Cardiac fibroblast (primary cell): ENCODE data around the gene RNF141.

ENCODE experiments used
- DNase-seq, 2 donors: peaks; one replicate each; pipeline versions ENCODE4 v3.0.0 to v3.0.0-alpha.2; 2010; ENCODE audit warnings: low read depth in 2 of 2
- H3K4me3 ChIP-seq, 2 donors: replicated peaks in 1 of 2; 1 replicate in 1 of 2; 2 replicates in 1 of 2; pipeline ENCODE4 v1.5.1; 2011; ENCODE audit warnings: low read depth in 2 of 2, low read length in 2 of 2, mild to moderate bottlenecking in 2 of 2, moderate library complexity in 1 of 2
- TF ChIP-seq, protein P1 (sequence below): IDR thresholded peaks from one replicate; pipeline ENCODE4 v1.5.1; 2011; ENCODE audit warnings: low read depth, mild to moderate bottlenecking, low read length, inconsistent platforms

The RNF141 gene

DNA sequence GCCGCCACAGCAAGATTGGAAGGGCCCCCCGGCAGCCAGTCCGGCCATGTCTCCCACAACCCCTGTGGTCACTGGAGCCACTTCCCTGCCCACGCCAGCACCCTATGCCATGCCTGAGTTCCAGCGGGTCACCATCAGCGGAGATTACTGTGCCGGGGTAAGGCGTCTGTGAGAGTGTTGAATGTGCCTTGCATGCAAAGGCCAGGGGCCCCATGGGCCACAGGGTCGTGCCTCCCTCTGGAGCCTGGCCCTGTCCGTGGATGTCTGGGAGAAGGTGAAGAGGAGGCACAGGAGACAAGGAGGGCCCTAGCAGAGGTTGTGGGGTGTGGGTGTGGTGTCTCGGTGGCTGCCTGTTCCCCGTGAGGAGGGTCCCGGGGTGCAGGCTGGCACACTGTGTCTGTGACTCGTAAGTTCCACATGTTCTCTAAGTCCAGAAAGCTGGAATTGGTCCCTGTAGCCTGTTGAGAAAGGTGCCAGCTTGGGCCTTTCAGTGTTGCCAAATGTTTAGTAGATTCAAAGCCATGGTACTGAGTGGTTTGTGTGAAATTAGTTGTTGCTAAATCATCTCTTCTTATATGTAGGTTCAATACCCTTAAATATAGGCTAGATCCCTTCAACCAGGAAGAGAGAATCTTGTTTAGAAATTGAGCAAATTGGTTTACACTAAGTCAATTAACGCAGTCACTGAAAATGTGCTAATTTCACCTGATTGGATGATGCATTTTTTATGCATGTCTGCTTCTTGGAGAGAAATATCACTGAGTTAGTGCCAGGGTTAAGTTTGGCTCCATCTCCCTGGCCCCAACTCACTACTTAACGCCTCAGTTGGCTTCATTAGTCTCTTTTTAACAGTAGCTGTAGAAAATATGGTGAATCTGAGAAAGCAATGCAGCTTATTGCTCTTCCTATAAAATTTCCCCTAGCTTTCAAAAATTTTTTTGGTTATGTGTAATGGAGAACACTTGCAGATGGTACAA is 62.1 kb downstream of the RNF141 start:
- no peak for DNase-seq
- TF ChIP-seq, protein P1, sequence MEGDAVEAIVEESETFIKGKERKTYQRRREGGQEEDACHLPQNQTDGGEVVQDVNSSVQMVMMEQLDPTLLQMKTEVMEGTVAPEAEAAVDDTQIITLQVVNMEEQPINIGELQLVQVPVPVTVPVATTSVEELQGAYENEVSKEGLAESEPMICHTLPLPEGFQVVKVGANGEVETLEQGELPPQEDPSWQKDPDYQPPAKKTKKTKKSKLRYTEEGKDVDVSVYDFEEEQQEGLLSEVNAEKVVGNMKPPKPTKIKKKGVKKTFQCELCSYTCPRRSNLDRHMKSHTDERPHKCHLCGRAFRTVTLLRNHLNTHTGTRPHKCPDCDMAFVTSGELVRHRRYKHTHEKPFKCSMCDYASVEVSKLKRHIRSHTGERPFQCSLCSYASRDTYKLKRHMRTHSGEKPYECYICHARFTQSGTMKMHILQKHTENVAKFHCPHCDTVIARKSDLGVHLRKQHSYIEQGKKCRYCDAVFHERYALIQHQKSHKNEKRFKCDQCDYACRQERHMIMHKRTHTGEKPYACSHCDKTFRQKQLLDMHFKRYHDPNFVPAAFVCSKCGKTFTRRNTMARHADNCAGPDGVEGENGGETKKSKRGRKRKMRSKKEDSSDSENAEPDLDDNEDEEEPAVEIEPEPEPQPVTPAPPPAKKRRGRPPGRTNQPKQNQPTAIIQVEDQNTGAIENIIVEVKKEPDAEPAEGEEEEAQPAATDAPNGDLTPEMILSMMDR, result no peak
- H3K4me3 ChIP-seq, result no peak overlapping the region

DNA sequence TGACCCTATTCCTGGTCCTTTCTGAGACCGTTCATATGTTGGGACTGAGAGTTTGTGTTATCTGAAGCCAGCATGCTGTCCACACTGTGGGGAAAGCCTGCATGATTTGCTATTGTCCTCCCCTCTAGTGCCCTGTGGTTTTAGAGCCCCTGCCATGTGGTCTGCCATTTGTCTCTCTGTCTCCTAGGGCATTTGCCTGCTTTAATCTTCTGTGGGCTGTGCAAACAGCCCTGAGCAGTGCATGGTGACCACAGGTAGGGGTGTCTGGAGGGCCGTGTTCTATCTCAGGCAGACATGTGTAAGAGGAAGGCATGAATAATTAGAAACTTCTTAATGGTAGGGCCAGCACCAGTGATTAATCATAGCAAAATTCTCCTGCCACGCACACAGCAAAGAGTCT is 62.9 kb downstream of the RNF141 start:
- TF ChIP-seq, protein P1, result no peak
- DNase-seq, result no peak
- no peak overlapping the region for H3K4me3 ChIP-seq

DNA sequence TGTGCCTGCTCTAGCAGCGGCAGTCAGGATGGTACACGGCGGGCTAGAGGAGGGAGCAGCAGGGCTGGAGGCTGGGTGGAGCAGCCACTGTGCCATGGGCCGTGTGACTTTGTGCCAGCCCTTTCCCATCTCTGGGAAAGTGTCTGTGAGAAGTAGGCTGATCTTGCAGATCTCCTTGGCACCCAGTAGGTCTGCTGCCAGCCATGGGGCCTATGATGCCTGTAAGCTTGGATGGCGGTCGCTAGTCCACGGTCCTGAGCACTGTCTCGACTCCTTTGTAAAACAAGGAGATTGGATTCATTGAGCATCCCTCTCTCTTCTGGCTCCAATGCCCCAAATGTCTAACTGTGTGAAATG is 63.3 kb downstream of the RNF141 start:
- DNase-seq, result no peak
- H3K4me3 ChIP-seq, result no peak overlapping the region
- TF ChIP-seq, protein P1, result no peak

DNA sequence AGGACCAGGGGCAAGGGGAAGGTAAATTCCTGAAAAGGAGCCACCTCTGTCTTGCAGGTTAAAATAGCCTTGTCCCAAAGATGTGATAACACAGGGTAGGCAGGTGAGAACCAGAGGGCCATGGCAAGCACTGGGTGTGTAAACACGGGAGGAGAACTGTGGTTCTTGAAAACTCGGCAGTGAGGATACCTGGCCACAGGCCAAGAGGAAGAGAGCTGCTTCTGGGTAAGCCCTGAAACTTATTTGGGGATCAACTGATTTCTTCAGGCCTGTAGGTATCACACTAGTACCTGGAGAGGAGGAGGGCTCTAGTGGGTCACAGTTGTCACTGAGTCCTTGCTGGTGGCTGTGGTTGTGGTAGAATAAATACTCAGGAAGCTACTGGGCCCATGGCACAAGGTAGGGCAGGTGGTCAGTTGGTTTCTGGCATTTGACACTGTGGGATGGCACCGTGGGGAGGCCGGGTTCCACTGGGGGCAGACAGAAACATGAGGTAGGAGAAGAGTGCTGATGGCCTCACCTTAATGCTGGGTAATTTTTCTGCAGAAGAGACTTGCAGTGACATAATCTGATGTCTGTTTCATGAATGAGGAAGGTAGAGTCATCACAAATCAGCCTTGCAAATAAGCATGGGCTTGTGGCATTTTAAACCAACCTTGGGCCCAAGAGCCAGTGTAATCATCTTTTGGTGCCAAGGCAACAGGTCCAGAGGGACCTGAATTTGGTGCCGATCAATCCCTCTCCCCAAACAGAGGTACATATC is 63.9 kb downstream of the RNF141 start:
- DNase-seq, result no peak
- TF ChIP-seq, protein P1, result no peak
- H3K4me3 ChIP-seq, result no peak overlapping the region

DNA sequence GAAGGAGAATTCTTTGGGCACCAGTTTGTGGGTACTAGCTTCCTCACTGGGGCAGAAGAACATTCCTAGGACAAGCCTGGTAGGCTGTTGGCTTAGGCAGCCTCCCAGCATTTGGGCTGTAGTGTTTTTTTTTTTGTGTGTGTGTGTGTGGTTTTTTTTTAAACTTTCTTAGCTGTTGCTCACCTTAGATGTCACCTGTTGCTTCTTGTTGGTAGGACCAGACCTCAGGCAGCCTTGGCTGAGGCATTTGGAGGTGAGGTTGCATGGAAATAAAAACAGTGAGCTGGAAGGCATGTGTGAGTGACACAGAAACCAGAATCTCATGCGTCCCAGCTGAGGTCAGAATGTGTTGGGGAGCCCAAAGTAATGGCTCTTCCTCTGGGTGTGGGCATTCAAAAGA is 64.6 kb downstream of the RNF141 start:
- TF ChIP-seq, protein P1, result no peak
- DNase-seq, result no peak
- H3K4me3 ChIP-seq, result no peak overlapping the region

DNA sequence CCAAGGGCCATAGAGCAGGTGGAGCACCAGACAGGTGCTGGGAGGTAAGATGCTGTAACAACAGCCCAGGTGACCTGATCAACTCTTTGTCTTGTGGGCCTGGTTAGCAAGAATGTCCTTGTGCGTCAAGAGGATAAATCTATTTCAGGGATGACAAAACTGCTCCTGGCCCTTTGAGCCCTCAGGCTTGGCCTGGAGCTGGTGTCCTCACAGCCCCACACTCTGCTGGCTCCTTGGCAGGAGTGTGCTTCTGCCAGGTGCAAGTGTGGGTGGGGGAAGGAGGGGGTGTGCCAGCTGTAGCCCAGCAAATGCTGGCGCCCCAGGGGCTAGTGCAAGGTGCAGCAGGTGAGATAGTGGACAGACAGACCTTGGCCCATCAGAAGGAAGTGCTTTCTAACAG is 66.4 kb downstream of the RNF141 start:
- TF ChIP-seq, protein P1, result no peak
- no peak overlapping the region for H3K4me3 ChIP-seq
- DNase-seq, result no peak
